Type B pancreatic cell (in vitro differentiated cells): ENCODE data around the gene PTTG2. TPM values are rescaled to one million over a fixed set of nuclear protein-coding genes. Genes with fewer than 3 reads are reported as not detected.

Source experiments
- DNase-seq: peaks from one replicate; pipeline ENCODE4 v3.0.0; 2021; ENCODE audit warnings: mixed read lengths; ENCODE audit not compliant: unreplicated experiment; ENCODE audit errors: extremely low spot score
- H3K27ac Mint-ChIP-seq: 2 replicates; pipeline ENCODE4 v1.8.0; 2021; ENCODE audit warnings: mild to moderate bottlenecking, mixed read lengths
- H3K27me3 Mint-ChIP-seq: 2 replicates; pipeline ENCODE4 v1.8.0; 2021; ENCODE audit warnings: mixed read lengths
- H3K36me3 Mint-ChIP-seq: 2 replicates; pipeline ENCODE4 v1.8.0; 2021; ENCODE audit warnings: mixed read lengths
- H3K4me1 Mint-ChIP-seq: one replicate; pipeline ENCODE4 v1.8.0; 2021; ENCODE audit warnings: mixed read lengths; ENCODE audit not compliant: unreplicated experiment
- H3K4me3 Mint-ChIP-seq: 2 replicates; pipeline ENCODE4 v1.8.0; 2021; ENCODE audit warnings: mild to moderate bottlenecking, mixed read lengths
- H3K9me3 Mint-ChIP-seq: 2 replicates; pipeline ENCODE4 v1.8.0; 2021; ENCODE audit warnings: mixed read lengths
- CTCF ChIP-seq: fragments of 200-600 bp; sonication (generic); conservative IDR thresholded peaks from 2 replicates; pipeline ENCODE4 v1.5.0; 2021; ENCODE audit warnings: antibody characterized with exemption, mild to moderate bottlenecking
- total RNA-seq: library from RNA; stranded (reverse); gene quantifications from 2 replicates; pipeline ENCODE4 v1.2.1, GENCODE V29; 2021; ENCODE audit warnings: low replicate concordance

The PTTG2 gene
- total RNA-seq, 1 donor from 2014 or later: not detected

DNA sequence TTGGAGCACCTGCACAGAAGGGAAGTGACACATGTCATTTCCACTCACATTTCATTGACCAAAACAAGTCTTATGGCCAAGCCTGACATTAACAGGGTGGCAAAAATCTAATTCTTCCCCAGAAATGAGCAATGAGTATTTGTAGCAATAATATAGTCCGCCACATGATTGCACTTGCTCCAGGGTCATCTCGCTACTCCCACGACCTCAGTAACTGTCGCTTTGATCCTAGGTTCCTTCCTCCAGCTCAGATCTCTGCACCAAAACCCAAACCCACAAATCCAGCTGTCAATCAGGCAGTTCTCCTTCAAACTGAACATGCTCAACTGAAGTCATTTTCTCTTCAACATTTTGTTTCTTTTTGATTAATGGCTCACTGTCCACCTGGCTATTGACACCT lies 25.2 kb upstream of the PTTG2 start:
- no peak for DNase-seq
- peaks cover 4% of the 10 kb centered on the region for H3K9me3 Mint-ChIP-seq
- H3K27ac Mint-ChIP-seq: no peak overlapping the region
- H3K4me3 Mint-ChIP-seq: no peak overlapping the region
- H3K27me3 Mint-ChIP-seq: no peaks in the 10 kb centered on the region
- no peak for TF ChIP-seq CTCF
- H3K36me3 Mint-ChIP-seq: no peaks in the 10 kb centered on the region
- no peaks in the 10 kb centered on the region for H3K4me1 Mint-ChIP-seq

DNA sequence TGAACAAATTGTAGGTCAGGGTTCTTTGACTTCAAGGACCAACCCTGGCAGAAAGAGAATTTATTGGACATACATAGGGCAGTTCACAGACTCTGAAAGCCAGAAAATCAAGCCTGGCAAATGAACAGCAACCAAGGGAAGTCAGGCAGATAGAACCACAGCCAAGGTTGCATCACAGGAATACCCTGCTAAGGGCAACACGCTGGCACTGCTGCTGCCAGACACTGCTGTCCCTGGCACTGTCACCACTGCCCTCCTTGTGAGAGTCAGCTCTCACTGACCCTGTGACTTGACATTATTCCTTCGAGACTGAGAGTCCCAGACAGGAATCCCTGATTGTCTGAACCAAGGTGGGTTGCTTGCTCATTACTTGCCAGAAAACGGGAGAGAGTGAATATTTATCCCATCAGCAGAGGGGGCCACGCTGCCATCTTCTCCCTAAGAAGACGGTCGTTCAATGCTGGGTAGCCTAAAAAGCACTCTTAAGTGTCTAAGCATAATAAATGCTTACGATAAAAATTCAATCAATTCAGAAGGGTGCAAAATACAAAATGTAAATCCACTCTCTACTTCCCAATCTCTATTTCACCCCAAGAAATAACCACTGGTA lies 23.2 kb upstream of the PTTG2 start:
- Mint-ChIP-seq H3K9me3 (peaks cover 4% of the 10 kb centered on the region), H3K4me3 (no peak overlapping the region), H3K27ac (no peak overlapping the region), H3K36me3 (no peaks in the 10 kb centered on the region), H3K27me3 (peaks cover 2% of the 10 kb centered on the region), H3K4me1 (no peaks in the 10 kb centered on the region)
- no peak for TF ChIP-seq CTCF
- no peak for DNase-seq

DNA sequence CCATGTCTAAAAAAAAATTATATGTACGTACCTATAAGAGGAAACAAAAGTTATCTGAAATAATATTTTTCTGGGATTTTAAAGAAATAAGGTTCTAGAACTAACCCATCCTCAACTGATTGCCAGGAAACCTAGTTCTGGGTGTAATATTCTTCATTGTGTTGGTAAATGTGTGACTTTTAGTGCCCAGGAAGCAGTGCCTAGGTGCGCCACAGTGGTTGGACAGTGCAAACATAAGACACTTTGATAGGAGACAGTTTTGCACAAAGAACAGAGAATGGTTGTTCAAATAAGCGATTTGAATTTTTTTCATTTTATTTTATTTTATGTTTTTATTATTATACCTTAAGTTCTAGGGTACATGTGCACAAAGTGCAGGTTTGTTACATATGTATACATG lies 22.0 kb upstream of the PTTG2 start:
- no peak for TF ChIP-seq CTCF
- Mint-ChIP-seq H3K4me3 (no peak overlapping the region), H3K9me3 (peaks cover 4% of the 10 kb centered on the region), H3K27me3 (peaks cover 2% of the 10 kb centered on the region), H3K36me3 (no peaks in the 10 kb centered on the region), H3K27ac (no peak overlapping the region), H3K4me1 (no peaks in the 10 kb centered on the region)
- no peak for DNase-seq

DNA sequence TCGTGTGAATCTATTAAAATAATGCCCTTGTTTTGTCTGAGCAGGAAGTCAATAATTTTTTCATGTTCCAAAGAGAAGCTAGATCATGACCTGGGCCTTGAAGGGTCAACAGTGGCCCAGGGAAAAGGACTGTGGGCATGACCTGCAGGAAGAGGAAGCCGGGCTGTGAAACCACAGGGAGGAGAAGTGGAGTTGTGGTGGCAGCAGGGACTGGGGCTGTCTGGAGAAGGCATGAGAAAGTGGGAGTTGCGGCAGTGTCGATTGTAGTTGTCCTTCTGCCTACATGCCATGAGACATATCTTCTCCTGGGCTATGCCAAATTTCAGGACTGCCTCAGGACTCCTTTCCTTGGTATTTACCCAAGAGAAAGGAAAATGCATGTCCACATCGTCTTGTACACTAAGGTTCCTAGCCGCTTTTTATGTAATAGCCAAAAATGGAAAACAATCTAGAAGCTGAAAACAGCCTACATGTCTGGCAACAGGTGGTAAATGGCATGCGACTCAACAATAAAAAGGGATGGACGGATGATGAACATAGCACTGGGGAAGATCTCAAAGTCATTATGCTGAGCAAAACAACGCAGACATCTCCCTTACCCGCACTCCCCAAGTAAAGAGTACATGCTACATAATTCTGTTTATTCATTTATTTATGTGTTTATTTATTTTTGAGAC lies 13.6 kb upstream of the PTTG2 start:
- Mint-ChIP-seq H3K36me3 (no peaks in the 10 kb centered on the region), H3K4me3 (no peak overlapping the region), H3K4me1 (peaks cover 6% of the 10 kb centered on the region), H3K27me3 (peaks cover 5% of the 10 kb centered on the region), H3K9me3 (no peaks in the 10 kb centered on the region), H3K27ac (no peak overlapping the region)
- DNase-seq: no peak
- TF ChIP-seq CTCF: no peak

GRCh38 chr4:37948542-37948941 lies 11.7 kb upstream of the PTTG2 start:
- Mint-ChIP-seq H3K36me3 (no peaks in the 10 kb centered on the region), H3K27ac (no peak overlapping the region), H3K4me3 (no peak overlapping the region), H3K27me3 (peaks cover under 1% of the 10 kb centered on the region), H3K9me3 (no peaks in the 10 kb centered on the region), H3K4me1 (peaks cover 11% of the 10 kb centered on the region)
- no peak for DNase-seq
- no peak for TF ChIP-seq CTCF
